GM10266 (cell line): ENCODE results near the gene ZNF613.

Source experiments
- DNase-seq: peaks from one replicate; pipeline ENCODE4 v3.0.0; 2012; ENCODE audit errors: extremely low spot score
- CTCF ChIP-seq: IDR thresholded peaks from 2 replicates; pipeline ENCODE4 v1.5.1; 2012; ENCODE audit warnings: mild to moderate bottlenecking, low read depth; ENCODE audit not compliant: control insufficient read depth, insufficient read depth; ENCODE audit errors: missing control alignments

The ZNF613 gene

GRCh38 chr19:51919606-51920005 lies 7.7 kb upstream of the ZNF613 start:
- no peak for DNase-seq
- no peak for TF ChIP-seq CTCF

GRCh38 chr19:51921949-51922348 lies 5.3 kb upstream of the ZNF613 start:
- TF ChIP-seq CTCF = no peak
- no peak for DNase-seq

- no peak for DNase-seq
- no peak for TF ChIP-seq CTCF
Observed at GRCh38 chr19:51926426-51926783, 867 bp upstream of the ZNF613 start.

GRCh38 chr19:51927859-51928258 lies 587 bp downstream of the ZNF613 start:
- no peak for TF ChIP-seq CTCF

GRCh38 chr19:51931921-51932320 lies 4.6 kb downstream of the ZNF613 start:
- DNase-seq = no peak
- no peak for TF ChIP-seq CTCF

More at GRCh38 chr19:51927859-51928258, 587 bp downstream of the ZNF613 start:
- no peak for DNase-seq

GRCh38 chr19:51938936-51939335 lies 11.7 kb downstream of the ZNF613 start:
- DNase-seq = no peak
- TF ChIP-seq CTCF = no peak

GRCh38 chr19:51944798-51945552 lies 17.7 kb downstream of the ZNF613 start:
- TF ChIP-seq CTCF = no peak
- DNase-seq = no peak
